GM18517 (cell line): ENCODE measurements around the gene ATP5PB.

Experiments
- ATAC-seq: cut with Tn5 transposase; IDR thresholded peaks from one replicate; pipeline ENCODE4 v1.9.1; 2021; ENCODE audit warnings: mild to moderate bottlenecking, moderate library complexity; ENCODE audit not compliant: unreplicated experiment

Gene ATP5PB

GRCh38 chr1:111446967-111447892 is 2.0 kb upstream of the ATP5PB start:
- no peak for ATAC-seq

- ATAC-seq: no peak
Observed at GRCh38 chr1:111448482-111448917, 764 bp upstream of the ATP5PB start.

- no peak for ATAC-seq
Observed at GRCh38 chr1:111449703-111450017, 396 bp downstream of the ATP5PB start.

- no peak for ATAC-seq
Observed at GRCh38 chr1:111450185-111450584, 921 bp downstream of the ATP5PB start.

- no peak for ATAC-seq
Observed at GRCh38 chr1:111452581-111452980, 3.3 kb downstream of the ATP5PB start.

- no peak for ATAC-seq
Observed at GRCh38 chr1:111453706-111454105, 4.4 kb downstream of the ATP5PB start.

GRCh38 chr1:111454859-111455641 is 5.8 kb downstream of the ATP5PB start:
- no peak for ATAC-seq

- no peak for ATAC-seq
Observed at GRCh38 chr1:111455642-111456031, 6.4 kb downstream of the ATP5PB start.

GRCh38 chr1:111461765-111462164 is 12.5 kb downstream of the ATP5PB start:
- ATAC-seq: no peak

- no peak for ATAC-seq
Observed at GRCh38 chr1:111462370-111463028, 13.2 kb downstream of the ATP5PB start.

GRCh38 chr1:111463029-111463683 is 13.9 kb downstream of the ATP5PB start:
- ATAC-seq: no peak

- no peak for ATAC-seq
Observed at GRCh38 chr1:111465754-111466153, 16.5 kb downstream of the ATP5PB start.

- no peak for ATAC-seq
Observed at GRCh38 chr1:111466480-111466879, 17.2 kb downstream of the ATP5PB start.

- no peak for ATAC-seq
Observed at GRCh38 chr1:111467865-111468716, 18.8 kb downstream of the ATP5PB start.

- no peak for ATAC-seq
Observed at GRCh38 chr1:111468717-111469100, 19.4 kb downstream of the ATP5PB start.

- no peak for ATAC-seq
Observed at GRCh38 chr1:111469539-111469938, 20.3 kb downstream of the ATP5PB start.

- ATAC-seq: peak; percentile 8
Observed at GRCh38 chr1:111470596-111470995, 21.3 kb downstream of the ATP5PB start.

GRCh38 chr1:111471012-111471411 is 21.7 kb downstream of the ATP5PB start:
- ATAC-seq: peak; percentile 70

GRCh38 chr1:111471538-111471937 is 22.3 kb downstream of the ATP5PB start:
- no peak for ATAC-seq

GRCh38 chr1:111474106-111474505 is 24.8 kb downstream of the ATP5PB start:
- no peak for ATAC-seq
